NCI-H524 (cell line): Measurements from ENCODE around the gene MAPK11.

Source experiments
- DNase-seq, 2 experiments: peaks; one replicate each; lab custom pipeline; 2025; lab: John Stamatoyannopoulos, UW

Gene MAPK11

DNA sequence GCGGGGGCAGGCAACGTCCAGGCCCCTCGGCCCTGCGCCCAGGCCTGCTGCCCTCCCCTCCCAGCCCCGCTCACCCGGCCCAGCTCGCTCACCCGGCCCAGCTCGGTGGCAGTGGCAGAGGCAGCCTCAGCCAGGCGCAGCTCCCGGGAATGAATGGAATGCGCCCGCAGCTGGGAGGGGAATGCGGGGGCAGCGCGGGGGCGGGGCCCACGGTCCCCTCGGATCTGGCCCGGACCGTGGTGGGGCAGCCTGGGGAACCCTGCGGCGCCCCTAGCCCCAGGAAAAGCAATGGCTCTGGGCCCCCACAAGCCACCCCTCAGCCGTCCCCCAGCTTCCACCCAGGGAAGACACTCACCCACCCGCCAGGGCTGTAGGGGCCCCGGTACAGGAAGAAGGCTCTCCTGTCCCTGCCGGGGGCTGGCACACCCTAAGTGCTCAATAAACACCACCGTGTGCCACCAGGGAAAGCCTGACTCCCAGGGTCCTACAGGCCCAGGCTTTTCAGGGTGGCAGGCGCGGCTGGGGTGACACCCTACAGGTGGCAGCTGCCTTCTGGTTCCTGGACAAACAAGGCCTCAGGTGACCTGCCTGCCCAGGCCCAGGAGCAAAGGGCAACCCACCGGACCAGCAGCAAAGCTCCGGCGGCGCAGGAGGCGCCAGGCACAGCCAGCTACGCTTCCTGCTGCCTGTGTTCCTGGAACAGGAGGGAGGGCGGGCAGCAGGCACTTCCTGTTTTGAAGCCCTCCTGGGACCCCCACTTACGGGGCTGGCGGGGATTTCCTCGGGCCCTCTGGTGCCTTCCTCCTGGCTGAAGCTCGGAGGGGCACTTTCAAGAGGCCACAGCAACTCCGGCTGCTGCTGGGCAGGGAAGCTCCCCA, 23.5 kb upstream of the MAPK11 start:
- no peak for DNase-seq

DNA sequence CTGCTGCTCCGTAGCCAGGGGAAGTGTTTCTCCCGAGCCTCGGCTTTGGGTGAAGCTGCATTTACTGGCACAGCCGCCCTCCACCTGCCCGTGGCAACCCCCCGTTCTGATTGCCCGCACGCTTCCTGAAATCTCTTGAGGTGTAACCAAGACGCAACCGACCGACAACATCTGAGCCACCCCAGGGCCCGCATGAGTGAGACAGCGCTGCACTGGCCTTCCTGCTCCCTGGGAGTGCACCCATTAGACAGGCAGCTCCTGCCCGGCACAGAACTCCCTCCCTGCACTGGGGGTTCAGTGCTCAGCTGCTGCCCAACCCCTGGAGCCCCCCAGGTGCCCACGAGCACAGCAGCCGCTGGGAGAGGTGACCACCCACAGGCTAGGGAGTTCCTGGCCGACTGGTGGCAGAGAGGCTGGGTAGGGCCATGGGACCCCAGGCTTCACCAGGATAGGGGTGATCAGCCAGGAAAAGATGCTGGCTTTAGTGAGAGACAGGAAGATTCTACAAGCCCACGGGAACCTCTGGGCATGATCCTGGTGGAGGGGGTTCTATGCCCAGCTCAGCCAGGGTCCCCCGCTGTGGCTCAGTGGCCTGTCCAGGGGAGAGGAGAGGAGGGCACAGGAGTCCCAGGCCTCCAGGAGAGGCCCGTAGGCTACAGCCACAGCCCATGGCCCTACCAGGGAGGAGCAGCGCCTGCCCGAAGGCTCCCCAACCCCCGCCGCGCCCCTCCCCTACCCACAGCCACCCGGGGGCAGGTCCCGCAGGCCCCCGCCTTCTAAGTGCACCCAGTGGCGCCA, 22.7 kb upstream of the MAPK11 start:
- no peak for DNase-seq

DNA sequence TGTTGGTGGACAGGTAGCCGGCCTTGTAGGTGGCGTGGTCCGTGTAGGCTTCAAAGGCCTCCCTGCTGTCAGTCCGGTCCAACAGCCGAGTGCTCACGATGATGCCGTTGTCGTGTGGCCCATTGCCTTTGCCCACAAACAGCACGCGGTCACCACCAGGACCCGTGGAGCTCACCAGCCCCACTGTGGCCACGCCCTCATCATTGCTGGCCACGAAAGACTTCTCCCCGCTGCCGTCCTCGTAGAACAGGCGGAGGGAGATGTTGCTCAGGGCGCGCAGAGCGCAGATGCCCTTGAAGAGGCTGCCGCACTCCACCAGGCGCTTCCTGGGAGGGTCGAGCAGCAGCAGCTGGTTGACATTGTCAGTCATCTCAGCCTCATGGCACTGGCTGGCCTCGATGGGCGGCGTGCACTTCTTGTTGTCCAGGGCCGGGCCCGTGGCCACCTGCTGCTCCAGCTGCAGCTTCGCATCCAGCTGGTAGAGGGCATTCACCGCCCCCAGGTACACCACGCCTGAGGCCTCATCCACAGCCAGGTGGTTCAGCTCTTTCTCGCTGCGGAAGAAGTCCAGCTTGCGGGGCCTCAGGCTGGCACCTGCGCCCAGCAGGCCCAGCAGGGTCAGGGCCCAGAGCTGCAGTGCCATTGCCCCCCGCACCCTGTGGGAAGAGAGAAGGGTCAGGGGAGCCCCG, 19.9 kb upstream of the MAPK11 start:
- DNase-seq = no peak

GRCh38 chr22:50289151-50289941, 19.2 kb upstream of the MAPK11 start:
- DNase-seq = no peak

DNA sequence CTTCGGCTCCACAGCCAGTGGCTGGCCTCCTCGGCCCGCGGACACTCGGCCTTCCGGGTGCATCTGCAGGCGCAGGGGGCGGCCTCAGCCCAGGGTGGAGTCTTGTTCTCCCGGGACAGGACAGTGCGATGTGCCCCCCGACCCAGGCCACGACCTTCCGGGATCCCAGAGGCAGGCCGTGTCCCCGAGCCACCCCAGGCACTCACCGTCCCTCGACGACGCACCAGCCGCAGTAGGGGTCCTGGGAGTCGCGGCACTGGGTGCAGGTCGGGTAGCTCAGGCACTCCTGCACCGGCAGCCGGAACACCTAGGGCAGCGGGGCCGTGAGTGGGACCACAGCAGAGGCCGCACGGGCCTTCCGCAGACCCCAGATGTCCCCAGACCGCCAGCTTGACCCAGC, 17.6 kb upstream of the MAPK11 start:
- DNase-seq = no peak

GRCh38 chr22:50286701-50287318, 16.6 kb upstream of the MAPK11 start:
- DNase-seq = no peak

- no peak for DNase-seq
These were observed 16.1 kb upstream of the MAPK11 start for GRCh38 chr22:50286275-50286674.

GRCh38 chr22:50285568-50286229, 15.5 kb upstream of the MAPK11 start:
- no peak for DNase-seq

- no peak for DNase-seq
These were observed 14.3 kb upstream of the MAPK11 start for GRCh38 chr22:50284479-50284878.

GRCh38 chr22:50283821-50284220, 13.6 kb upstream of the MAPK11 start:
- no peak for DNase-seq

GRCh38 chr22:50282361-50283155, 12.4 kb upstream of the MAPK11 start:
- no peak for DNase-seq

DNA sequence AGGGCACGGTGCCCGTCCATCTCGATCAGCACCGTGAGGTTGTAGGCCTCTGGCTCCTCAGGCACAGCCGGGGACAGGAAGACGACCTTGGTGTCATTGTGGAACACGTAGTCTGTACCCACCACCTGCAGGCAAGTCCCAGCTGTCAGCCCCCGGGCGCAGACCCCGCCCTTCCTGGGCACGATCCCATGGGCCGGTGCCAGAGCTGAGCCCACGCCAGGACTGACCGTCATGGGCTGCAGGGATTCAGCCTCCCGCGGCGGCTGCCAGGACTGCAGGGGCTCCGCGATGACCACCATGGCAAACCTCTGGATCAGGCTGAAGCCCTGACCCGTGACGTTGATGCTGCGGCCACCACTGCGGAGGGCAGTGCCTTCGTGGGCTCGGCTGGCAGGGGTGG, 11.8 kb upstream of the MAPK11 start:
- no peak for DNase-seq

DNA sequence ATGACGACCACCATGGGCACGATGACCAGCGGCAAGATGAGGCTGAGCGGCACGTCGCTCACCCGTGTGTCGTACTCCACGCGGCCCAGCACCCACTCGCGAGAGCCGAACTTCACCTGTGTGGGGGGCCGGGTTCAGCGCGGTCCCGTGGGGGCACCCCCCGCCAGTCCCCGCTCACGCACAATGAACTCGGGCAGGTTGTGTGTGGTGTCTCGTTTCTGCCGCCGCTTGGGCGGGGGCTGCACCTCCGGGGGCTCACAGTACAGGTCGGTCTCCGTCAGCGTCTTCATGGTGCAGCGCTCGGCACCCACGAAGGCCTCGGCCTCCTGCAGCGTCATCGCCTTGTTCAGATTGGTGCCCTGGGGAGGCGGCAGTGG, 11.2 kb upstream of the MAPK11 start:
- DNase-seq = no peak

DNA sequence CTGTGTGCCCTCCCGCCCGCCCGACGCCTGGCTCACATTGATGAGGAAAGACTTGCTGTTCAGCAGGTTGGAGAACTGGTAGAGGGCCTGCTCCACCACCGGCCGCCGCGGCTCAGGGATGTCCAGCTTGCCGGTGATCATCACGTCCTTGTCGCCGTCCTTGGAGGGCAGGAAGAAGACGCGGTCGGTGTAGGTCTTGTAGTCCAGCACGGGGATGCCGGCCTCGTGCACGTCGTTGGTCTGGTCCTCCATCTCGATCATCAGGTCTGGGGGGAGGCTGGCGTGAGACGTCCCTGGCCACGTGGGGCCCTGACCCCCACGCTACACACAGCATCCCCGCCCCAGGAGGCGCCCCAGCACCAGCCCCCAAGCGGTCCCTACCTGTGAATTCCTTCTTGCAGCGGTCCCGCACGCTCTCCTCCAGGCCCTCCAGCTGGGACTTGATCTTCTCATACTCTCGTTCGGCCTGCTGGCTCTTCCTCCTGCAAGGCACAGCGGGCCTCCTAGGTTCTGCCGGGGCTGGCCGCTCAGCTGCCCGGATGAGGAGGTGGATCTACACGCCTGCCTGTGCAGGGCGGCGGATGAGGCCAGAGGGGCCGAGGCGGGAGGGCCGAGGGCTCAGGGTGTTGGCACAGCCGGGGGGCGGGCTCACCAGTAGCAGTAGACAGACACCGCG, 10.7 kb upstream of the MAPK11 start:
- DNase-seq = no peak

DNA sequence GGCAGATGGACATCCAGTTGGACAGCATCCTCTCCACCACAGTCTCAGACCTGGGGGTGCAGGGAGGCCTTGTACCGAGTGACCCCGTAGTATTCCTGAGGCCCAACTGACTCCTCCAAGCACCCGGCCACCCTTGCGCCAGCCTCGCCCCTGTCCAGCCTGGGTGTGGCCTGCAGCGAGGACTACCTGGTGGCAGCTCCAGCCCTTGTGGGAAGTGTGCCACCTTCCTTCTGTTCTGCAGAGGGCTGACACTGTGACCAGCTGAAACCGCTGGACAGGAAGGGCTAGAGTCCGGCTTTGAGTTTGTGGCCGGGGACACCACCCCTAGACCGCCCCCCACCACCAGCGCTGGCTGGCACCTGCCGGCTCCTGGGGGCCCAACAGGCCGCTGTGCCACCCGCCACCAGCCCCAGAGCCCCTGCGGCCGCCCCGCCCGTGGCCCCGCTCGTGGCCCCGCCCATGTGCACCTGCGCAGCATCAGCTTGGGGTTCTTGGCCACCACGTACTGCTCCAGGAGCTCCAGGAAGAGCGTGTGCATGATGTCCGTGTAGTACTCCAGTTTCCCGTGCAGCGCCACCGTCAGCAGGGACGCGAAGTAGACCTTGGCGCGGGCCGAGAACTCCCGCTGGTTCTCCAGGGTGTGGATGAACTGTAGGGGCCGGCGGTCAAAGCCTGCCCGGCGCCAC, 10.0 kb upstream of the MAPK11 start:
- DNase-seq = no peak

DNA sequence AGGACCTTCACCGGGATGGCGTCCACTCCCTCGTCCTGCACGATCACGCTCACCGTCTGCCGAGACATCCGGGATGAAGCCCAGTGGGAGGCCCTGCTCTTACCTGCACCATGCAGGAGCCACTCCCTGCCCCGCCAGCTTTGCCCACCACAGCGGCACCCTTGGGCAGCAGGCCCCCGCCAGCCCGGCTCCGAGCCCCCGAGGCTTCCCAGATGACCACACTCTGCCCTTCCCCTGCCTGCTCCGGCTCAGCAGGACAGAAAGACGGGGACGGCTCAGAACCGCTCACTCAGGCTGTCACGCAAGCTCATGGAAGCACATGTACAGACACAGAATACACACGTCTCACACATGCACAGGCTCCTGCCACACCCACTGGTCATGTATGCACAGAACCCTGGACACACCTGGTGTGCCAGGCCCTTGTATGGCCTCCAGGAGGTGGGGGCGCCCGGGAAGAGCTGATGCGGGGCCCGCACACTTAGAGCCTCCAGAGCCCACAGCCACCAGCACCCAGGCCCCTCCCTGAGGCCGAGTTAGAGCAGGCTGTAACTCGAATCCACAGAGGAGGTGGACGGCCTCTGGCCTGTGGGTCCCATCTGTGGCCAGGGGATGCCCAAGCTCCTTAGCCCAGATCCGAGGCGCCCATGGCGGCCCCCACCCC, 8.9 kb upstream of the MAPK11 start:
- no peak for DNase-seq

GRCh38 chr22:50278461-50278860, 8.3 kb upstream of the MAPK11 start:
- DNase-seq = no peak

DNA sequence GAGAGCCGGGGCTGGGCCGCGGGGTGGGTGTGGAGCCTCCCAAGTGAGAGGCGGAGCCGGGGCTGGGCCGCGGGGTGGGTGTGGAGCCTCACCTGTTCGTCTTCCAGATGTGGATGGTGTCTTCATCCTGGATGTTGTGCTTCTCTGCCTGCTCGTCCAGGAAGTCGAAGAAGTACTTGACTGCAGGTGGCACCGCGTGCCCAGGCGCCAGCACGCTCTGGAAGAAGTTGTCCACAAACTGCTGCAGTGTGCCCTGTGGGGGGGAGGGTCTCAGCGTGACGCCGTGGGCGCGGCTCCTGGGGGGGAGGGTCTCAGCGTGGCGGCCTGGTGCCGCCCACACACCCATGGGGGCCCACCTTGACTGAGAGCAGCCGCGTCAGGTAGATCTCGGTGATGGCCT, 7.6 kb upstream of the MAPK11 start:
- DNase-seq = no peak
